ENCODE data around the gene CCDC15.
"Not testable (repeated sequence)": the region's sequence is repeated elsewhere in the genome, so short reads cannot be mapped to it uniquely, and the experiment has no call there.

Gene CCDC15

GRCh38 chr11:125001079-125001778 lies 47.2 kb downstream of the CCDC15 start:
- DNase-seq (ENCODE audit: low read depth in 2 of 2): no peak

- DNase-seq (ENCODE audit: low read depth in 2 of 2): no peak
Measured at GRCh38 chr11:125001849-125002248, 47.8 kb downstream of the CCDC15 start.

- DNase-seq (ENCODE audit: low read depth in 2 of 2): no peak
Measured at GRCh38 chr11:125005491-125005890, 51.5 kb downstream of the CCDC15 start.

- DNase-seq (ENCODE audit: low read depth in 2 of 2): no peak
Measured at GRCh38 chr11:125016413-125016812, 62.4 kb downstream of the CCDC15 start.

- no peak for DNase-seq (ENCODE audit: low read depth in 2 of 2)
Measured at GRCh38 chr11:125020342-125020741, 66.3 kb downstream of the CCDC15 start.

GRCh38 chr11:125022551-125022950 lies 68.5 kb downstream of the CCDC15 start:
- DNase-seq (ENCODE audit: low read depth in 2 of 2): no peak

GRCh38 chr11:125025968-125026367 lies 72.0 kb downstream of the CCDC15 start:
- no peak for DNase-seq (ENCODE audit: low read depth in 2 of 2)

- not testable (repeated sequence) for DNase-seq (ENCODE audit: low read depth in 2 of 2)
Measured at GRCh38 chr11:125029431-125029830, 75.4 kb downstream of the CCDC15 start.

- no peak for DNase-seq (ENCODE audit: low read depth in 2 of 2)
Measured at GRCh38 chr11:125036933-125037332, 82.9 kb downstream of the CCDC15 start.

GRCh38 chr11:125049164-125049792 lies 95.3 kb downstream of the CCDC15 start:
- no peak for DNase-seq (ENCODE audit: low read depth in 2 of 2)

GRCh38 chr11:125052047-125052446 lies 98.0 kb downstream of the CCDC15 start:
- no peak for DNase-seq (ENCODE audit: low read depth in 2 of 2)

GRCh38 chr11:125053167-125053566 lies 99.2 kb downstream of the CCDC15 start:
- no peak for DNase-seq (ENCODE audit: low read depth in 2 of 2)

GRCh38 chr11:125055107-125055715 lies 101.2 kb downstream of the CCDC15 start:
- no peak for DNase-seq (ENCODE audit: low read depth in 2 of 2)

GRCh38 chr11:125056111-125056510 lies 102.1 kb downstream of the CCDC15 start:
- not testable (repeated sequence) for DNase-seq (ENCODE audit: low read depth in 2 of 2)

- no peak for DNase-seq (ENCODE audit: low read depth in 2 of 2)
Measured at GRCh38 chr11:125056931-125057692, 103.1 kb downstream of the CCDC15 start.

GRCh38 chr11:125057693-125058016 lies 103.7 kb downstream of the CCDC15 start:
- no peak for DNase-seq (ENCODE audit: low read depth in 2 of 2)

- DNase-seq (ENCODE audit: low read depth in 2 of 2): no peak
Measured at GRCh38 chr11:125061281-125061680, 107.3 kb downstream of the CCDC15 start.

GRCh38 chr11:125062218-125062930 lies 108.4 kb downstream of the CCDC15 start:
- no peak for DNase-seq (ENCODE audit: low read depth in 2 of 2)

- peak in 1 of 2 donors; percentile 26 for DNase-seq (ENCODE audit: low read depth in 2 of 2)
Measured at GRCh38 chr11:125062931-125063428, 109.0 kb downstream of the CCDC15 start, which contains the start of gene SLC37A2. Gene SLC37A2 (plus strand): TSS chr11:125063305. CDS start chr11:125063368, 63 bp downstream.

- no peak for DNase-seq (ENCODE audit: low read depth in 2 of 2)
Measured at GRCh38 chr11:125063429-125064043, 109.5 kb downstream of the CCDC15 start.

- DNase-seq (ENCODE audit: low read depth in 2 of 2): no peak
Measured at GRCh38 chr11:125064070-125064469, 110.1 kb downstream of the CCDC15 start.

All from stimulated activated CD8-positive, alpha-beta memory T cell treated with anti-CD3 and anti-CD28 coated beads, Interleukin-15, amount 100 ng/mL, for 4 hours (primary cell).